ENCODE results near the gene NPEPL1.

DNA sequence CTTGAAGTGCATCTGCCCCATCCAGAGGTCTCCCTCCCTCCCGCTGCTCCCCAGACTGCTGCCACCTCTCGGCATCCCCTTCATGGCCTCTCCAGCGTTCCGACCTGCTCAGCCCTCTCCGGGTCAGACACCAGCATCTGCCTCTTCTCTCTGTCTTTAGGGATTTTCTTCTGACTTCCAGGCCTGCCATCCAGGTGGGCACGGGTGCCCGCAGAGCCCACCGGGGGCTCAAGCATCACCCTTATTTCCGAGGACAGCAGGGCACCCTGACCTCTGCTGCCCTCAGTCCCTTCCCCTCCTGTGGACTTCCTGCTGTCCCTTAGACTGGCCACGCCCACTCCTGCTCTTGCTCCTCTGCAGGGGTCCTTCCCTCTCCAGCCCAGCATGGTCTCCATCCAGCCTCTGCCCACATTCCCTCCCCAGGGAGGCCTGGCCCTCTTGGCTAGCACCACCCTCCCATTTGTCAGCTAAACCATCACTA, 3.3 kb downstream of the NPEPL1 start:
- TF ChIP-seq, protein P1, sequence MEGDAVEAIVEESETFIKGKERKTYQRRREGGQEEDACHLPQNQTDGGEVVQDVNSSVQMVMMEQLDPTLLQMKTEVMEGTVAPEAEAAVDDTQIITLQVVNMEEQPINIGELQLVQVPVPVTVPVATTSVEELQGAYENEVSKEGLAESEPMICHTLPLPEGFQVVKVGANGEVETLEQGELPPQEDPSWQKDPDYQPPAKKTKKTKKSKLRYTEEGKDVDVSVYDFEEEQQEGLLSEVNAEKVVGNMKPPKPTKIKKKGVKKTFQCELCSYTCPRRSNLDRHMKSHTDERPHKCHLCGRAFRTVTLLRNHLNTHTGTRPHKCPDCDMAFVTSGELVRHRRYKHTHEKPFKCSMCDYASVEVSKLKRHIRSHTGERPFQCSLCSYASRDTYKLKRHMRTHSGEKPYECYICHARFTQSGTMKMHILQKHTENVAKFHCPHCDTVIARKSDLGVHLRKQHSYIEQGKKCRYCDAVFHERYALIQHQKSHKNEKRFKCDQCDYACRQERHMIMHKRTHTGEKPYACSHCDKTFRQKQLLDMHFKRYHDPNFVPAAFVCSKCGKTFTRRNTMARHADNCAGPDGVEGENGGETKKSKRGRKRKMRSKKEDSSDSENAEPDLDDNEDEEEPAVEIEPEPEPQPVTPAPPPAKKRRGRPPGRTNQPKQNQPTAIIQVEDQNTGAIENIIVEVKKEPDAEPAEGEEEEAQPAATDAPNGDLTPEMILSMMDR (IDR thresholded peaks at IDR 0.05; ENCODE audit: low read length) = no peak
- TF ChIP-seq EZH2 (IDR thresholded peaks at IDR 0.05; ENCODE audit: borderline replicate concordance, low read length) = no peak

All from OCI-LY1 (cell line).